SKM-1 treated with dmso at 0.1 percent for 144 hours (cell line): ENCODE measurements around the gene CEP41.

ENCODE experiments used
- DNase-seq: peaks from one replicate; lab custom pipeline; 2025; ENCODE audit not compliant: unreplicated experiment; lab: John Stamatoyannopoulos, UW

Gene CEP41, protein sequence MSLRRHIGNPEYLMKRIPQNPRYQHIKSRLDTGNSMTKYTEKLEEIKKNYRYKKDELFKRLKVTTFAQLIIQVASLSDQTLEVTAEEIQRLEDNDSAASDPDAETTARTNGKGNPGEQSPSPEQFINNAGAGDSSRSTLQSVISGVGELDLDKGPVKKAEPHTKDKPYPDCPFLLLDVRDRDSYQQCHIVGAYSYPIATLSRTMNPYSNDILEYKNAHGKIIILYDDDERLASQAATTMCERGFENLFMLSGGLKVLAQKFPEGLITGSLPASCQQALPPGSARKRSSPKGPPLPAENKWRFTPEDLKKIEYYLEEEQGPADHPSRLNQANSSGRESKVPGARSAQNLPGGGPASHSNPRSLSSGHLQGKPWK

DNA sequence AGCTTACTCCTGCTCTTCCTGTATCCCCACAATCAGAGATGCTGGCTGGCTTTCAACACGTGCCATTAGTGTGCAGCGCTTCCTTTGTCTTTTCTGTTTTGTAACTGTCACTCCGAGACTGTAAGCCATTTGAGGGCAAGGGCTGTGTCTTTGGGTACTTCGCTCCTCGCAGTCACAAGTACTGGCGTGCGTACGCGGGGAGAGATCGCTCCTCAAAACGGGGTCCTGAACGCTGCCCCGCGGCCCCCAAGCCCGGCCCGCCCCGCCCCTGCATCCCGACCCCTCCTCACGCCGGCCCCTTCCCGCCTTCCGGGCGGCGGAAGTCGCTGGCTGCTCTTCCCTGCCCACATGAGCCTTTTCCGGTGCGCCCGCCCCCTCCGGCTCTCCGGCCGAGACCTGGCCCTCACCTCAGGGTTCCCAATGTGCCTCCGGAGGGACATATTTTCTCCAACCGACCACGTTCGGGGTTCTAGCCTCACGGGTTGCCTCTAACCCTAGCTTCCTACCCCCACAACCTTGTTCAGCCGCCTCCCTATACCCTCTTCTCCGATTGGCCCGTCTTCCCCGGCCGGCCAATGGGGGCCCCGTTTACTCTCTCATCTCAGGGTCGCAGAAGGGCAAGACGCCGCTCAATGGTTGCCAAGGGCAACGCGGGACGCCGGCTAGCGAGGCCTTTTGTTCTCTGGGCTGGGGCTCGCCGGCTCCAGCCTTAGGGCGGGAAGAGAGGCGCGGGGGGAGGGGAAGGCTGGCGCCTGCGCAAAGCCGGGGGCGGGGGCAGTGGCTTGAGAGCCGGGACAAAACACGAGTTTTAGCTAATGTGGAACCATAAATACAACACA lies at the start of gene CEP41:
CEP41 (minus strand) TSS at position 490 of the 839 bp plus-strand sequence; CDS start at position 440, 50 bp downstream.
- DNase-seq, result peak; percentile 91

GRCh38 chr7:130490311-130490791 lies 49.5 kb upstream of the CEP41 start:
- DNase-seq, result no peak

DNA sequence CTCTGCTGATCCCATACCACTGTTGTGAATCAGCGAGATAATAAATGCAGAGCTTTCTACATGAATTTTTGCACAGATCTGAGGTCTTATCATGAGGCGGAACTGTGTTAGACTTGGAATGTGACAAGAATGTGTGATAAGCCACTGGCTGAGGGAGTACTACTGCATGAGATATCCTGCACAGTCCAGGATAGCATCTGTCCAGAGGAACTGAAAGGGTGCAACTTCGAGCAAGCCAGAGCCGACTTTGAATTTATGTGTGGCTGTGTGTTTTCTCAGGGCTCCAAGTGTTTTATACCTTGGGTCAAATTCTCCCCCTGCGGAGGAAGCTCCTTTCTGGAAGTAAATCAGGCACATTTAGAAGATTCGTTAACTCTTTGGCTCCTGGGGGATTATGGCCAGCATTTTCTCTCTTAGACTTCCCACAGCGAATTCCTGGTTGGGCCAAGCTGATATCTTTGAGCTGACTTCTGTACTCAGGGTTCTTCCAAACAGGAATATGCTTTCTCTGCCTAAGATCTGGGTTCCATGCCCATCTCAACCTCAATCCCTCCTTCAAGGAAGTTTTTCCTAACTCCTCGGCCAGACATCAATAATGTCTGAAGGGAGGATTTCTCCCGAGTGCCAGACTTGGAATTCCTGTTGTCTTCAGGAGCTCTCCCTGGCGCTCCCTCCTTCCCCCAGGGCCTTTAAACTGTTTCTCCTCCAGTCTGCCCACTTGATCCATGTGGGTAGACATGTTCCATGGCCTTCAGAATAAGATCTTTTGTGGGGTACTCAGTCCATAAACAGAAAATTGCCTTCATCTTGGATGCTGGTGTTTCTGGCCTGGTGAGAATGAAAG lies 48.5 kb upstream of the CEP41 start:
- no peak for DNase-seq

DNA sequence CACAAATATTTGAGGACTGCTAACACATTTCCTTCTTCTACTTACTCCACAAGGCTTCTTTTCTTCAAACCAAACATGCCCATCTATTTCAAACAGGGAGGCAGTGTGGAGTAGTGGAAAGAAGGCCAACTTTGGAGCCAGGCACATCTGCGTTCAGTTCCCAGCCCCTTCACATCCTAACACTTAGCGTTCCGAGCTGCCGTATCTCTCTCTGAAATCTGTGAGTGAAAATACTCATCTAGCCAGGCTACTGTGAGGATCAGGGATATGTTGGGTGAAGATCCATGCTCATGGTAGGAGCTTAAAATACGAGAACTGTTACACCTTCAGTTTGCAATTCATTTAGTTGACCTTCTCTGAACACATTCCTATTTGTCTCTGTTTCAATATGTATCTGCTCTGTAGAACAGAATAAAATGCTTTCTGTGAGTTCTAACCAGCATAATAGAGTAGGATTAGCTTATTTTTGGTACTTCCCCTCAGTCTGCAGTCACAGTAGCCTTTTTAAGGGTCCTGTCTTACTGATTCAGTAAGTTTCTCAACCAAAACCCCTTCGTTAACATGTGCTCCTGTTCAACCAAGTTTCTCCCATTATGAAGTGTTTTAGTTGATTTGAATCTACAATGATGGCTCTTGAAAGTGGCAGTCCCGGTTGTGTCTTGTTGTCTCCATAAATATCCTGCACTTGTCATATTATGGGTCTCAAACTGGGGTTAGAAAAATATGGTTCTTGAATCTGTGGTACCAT lies 47.8 kb upstream of the CEP41 start:
- no peak for DNase-seq

DNA sequence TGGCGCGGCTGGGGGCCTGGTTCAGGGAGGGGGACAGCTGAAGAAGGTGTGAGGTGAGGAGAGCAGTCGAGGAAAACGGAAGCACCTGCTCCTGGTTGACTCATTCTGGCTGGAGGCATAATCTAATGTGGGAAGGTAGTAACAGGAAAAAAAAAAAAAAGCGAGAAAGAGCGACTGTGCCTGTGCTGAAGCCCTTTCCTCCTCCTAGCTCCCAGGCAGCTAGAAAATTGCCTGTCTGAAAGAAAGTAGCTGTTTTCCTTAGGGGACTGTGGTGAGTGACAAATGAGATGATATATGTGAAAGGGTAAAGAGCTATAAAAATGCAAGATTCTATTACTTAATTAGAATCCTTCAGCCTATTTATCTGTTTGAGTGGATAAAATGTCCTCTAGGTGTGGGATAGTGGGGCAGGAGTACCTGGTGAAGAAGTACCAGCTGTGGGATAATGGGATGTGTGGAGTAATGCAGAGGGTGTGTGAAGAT lies 46.2 kb upstream of the CEP41 start:
- DNase-seq, result no peak

- peak; percentile 63 for DNase-seq
Measured at GRCh38 chr7:130486114-130486953, 45.5 kb upstream of the CEP41 start.

GRCh38 chr7:130485734-130486113 lies 44.9 kb upstream of the CEP41 start:
- DNase-seq, result no peak

DNA sequence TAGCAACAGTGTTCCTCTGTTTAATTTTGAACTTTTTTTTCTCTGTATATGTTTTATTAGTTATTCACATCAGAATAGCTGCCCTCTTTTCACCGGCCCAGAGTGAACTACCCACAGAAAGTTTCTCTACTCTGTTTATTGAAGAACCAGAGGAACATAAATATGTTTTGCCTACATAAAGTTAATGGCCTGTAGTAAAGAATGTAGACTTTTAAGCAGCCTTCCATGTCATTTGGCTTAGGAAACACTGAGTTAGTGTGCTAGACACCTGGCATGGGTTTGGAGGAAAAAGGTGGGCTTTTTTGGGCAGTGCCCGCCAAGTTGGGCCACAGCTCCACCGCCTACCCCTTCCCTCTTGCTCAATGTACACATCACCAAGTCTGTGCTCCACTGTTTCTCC lies 42.2 kb upstream of the CEP41 start:
- no peak for DNase-seq

- no peak for DNase-seq
Measured at GRCh38 chr7:130481898-130482297, 41.1 kb upstream of the CEP41 start.

- DNase-seq, result peak; percentile 8
Measured at GRCh38 chr7:130479716-130480400, 39.0 kb upstream of the CEP41 start.

- no peak for DNase-seq
Measured at GRCh38 chr7:130478991-130479390, 38.2 kb upstream of the CEP41 start.

GRCh38 chr7:130476297-130477150 lies 35.7 kb upstream of the CEP41 start:
- no peak for DNase-seq

DNA sequence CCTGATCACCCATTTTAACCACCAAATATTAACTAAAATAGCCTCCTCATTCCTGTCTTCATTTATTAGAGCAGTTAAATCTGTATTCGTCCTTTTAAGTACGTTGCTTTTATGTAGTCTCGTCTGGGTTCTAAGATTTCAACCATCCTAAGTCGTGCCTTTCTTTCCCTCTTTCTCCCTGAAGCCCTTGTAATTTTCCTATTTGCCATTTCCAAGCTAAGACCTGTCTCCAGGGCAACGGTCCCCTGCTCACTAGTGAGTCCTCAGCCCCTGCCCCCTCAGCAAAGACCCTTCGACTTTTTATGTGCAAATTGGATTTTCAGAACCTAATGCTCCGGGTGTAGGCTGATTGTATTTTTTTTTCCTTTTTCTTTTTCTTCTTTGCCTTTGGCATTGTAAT lies 35.0 kb upstream of the CEP41 start:
- DNase-seq, result no peak

DNA sequence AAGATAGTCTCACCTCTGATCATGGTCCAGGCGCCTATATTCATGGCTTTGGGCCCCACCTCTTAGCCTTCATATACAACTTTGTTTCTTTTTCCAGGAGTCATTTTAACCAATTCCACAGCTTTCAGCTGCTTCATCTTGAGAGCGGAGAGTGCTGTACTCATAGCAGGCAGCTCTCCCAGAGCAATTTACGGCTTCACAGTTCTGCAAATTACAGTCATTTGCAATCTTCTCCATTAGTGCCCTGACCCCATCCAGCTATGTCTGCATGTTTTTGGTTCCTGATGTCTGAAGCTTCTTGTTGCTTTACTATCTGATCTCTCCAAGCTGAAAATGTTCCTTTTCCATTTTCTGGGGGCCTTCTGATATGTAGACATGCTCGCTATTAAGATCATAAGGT lies 33.1 kb upstream of the CEP41 start:
- DNase-seq, result no peak

DNA sequence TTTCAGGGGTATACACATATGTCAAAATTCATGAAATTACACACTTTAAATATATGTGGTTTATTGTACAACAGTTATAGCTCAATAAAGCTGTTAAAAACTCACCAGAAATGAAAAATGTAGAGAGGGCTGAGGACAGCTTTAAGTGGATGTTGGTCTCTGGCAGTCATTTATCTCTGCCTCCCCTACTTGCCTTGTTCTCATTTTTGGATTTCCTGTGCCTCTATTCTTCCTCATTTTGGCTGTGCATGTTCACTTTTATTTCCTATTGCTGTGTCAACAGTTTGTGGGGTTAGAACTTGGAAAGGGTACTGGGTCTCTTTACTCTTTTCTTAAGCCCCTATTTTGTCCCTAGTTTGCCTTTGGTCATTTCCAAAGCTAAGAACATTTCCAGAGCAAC lies 32.5 kb upstream of the CEP41 start:
- peak; percentile 79 for DNase-seq

GRCh38 chr7:130471974-130472373 lies 31.2 kb upstream of the CEP41 start:
- no peak for DNase-seq

- DNase-seq, result no peak
Measured at GRCh38 chr7:130468612-130469011, 27.8 kb upstream of the CEP41 start.
